ENCODE measurements around the gene PABPC1L. TPM values are rescaled to one million over a fixed set of nuclear protein-coding genes. Genes with fewer than 3 reads are reported as not detected.

Gene PABPC1L
- 12.3 and 16.5 TPM in 2 replicates for total RNA-seq

GRCh38 chr20:44909872-44910689 is at the start of gene PABPC1L:
PABPC1L (plus strand) TSS chr20:44910060; CDS start chr20:44910144, 84 bp downstream.

GRCh38 chr20:44885392-44886265 is 24.2 kb upstream of the PABPC1L start, which contains the start of gene YWHAB:
YWHAB (plus strand) TSS chr20:44885705; CDS start chr20:44901534, 15,829 bp downstream.

GRCh38 chr20:44960103-44960852 is 50.4 kb downstream of the PABPC1L start, which contains the start of gene TOMM34:
TOMM34 (minus strand) TSS chr20:44960397; CDS start chr20:44960333, 64 bp downstream.

GRCh38 chr20:44966030-44966961 is 56.4 kb downstream of the PABPC1L start, which contains the start of gene STK4:
STK4 (plus strand) TSS chr20:44966512; CDS start chr20:44966569, 57 bp downstream.

Other genes with a start within 250 kb of the PABPC1L start
- gene CCN5, start 194.7 kb upstream of the PABPC1L start, total RNA-seq, result 6.1 and 129 TPM in 2 replicates
- gene KCNK15, start 164.2 kb upstream of the PABPC1L start, total RNA-seq, result 1.4 and 3.3 TPM in 2 replicates
- not detected in 2 replicates for gene RIMS4, start 99.5 kb upstream of the PABPC1L start, total RNA-seq
- 70.9 and 105 TPM in 2 replicates for gene YWHAB, start 24.4 kb upstream of the PABPC1L start, total RNA-seq
- 23.9 and 33.2 TPM in 2 replicates for gene TOMM34, start 50.3 kb downstream of the PABPC1L start, total RNA-seq
- 20.6 and 34.4 TPM in 2 replicates for gene STK4, start 56.5 kb downstream of the PABPC1L start, total RNA-seq
- under 0.01 and 0.20 TPM in 2 replicates for gene KCNS1, start 191.1 kb downstream of the PABPC1L start, total RNA-seq
- not detected in 2 replicates for gene WFDC5, start 205.1 kb downstream of the PABPC1L start, total RNA-seq
- gene WFDC12, start 214.4 kb downstream of the PABPC1L start, total RNA-seq, result not detected in 2 replicates

Data from subcutaneous preadipocyte (primary cell).